K562 (cell line): ENCODE measurements around the gene SSU72.

Source experiments
- CEBPG ChIP-seq, 3 experiments: fragments of 200-800 bp in 1 of 3; sonication (Bioruptor generic) in 1 of 3; sonication (generic) in 1 of 3; formaldehyde crosslinking in 1 of 3; IDR thresholded peaks in 2 of 3; conservative IDR thresholded peaks in 1 of 3; 2 replicates each; pipeline versions ENCODE4 v1.6.1 to v1.8.0; 2016 to 2022; ENCODE audit warnings: missing compliant biosample characterization in 2 of 3, missing genetic modification characterization in 2 of 3, mild to moderate bottlenecking in 1 of 3, missing genetic modification reagents in 1 of 3
- HDAC6 ChIP-seq: IDR thresholded peaks from 2 replicates; pipeline ENCODE4 v1.6.1; 2012; ENCODE audit warnings: low read depth, mild to moderate bottlenecking, control low read depth, inconsistent platforms, low read length, moderate library complexity
- KDM5B ChIP-seq: fragments of 200-600 bp; sonication (generic); IDR thresholded peaks from 2 replicates; pipeline ENCODE4 v1.6.1; 2012; ENCODE audit warnings: low read depth, mild to moderate bottlenecking, moderate library complexity, low read length, control low read depth, inconsistent platforms; ENCODE audit not compliant: insufficient replicate concordance
- NCOA4 ChIP-seq: fragments of 450-650 bp; IDR thresholded peaks from 2 replicates; pipeline ENCODE4 v1.6.1; 2018; ENCODE audit warnings: mild to moderate bottlenecking; ENCODE audit not compliant: partially characterized antibody
- TF ChIP-seq, protein P1 (sequence below): IDR thresholded peaks from 3 replicates; pipeline ENCODE4 v1.6.1; 2011; ENCODE audit warnings: borderline replicate concordance, mild to moderate bottlenecking, moderate library complexity; ENCODE audit not compliant: insufficient read length; ENCODE audit errors: extremely low read depth
- TF ChIP-seq, protein P2 (sequence below), 3 experiments: fragments of 200-800 bp in 1 of 3; fragments of 250-450 bp in 1 of 3; fragments of 450-650 bp in 1 of 3; sonication (Bioruptor Pico) in 1 of 3; sonication (Bioruptor generic) in 1 of 3; formaldehyde crosslinking in 1 of 3; IDR thresholded peaks; 2 replicates each; pipeline versions ENCODE4 v1.6.1 to v1.8.0; 2016 to 2022; ENCODE audit warnings: mild to moderate bottlenecking in 2 of 3, missing genetic modification characterization in 2 of 3, missing compliant biosample characterization in 1 of 3, moderate library complexity in 1 of 3

DNA sequence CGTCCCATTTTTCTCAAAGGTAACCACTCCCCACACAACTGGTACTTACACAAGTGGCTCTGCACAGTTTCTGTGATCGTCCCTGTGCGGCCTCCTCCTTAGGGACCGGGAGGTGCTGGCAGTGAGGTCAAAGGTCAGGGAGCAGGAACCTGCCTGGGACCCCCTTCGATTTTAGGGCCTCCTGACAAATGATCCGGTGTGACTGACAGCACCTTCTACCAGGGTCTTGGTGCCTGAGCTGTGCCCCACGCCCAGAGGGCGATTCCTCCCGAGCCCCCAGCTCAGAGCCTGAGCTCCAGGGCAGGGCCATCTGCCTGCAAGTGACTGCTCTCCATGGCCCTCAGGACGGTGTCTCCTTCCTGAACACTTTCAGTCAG lies 22.4 kb downstream of the SSU72 start:
- TF ChIP-seq KDM5B (no peak), CEBPG (CRISPR knock-in tag; IDR thresholded peaks at IDR 0.05) (no peak), CEBPG (tag; conservative IDR thresholded peaks at IDR 0.05 in 1 of 2, IDR thresholded peaks at IDR 0.05 in 1 of 2) (no peak), HDAC6 (no peak), NCOA4 (no peak)
- TF ChIP-seq, protein P1, sequence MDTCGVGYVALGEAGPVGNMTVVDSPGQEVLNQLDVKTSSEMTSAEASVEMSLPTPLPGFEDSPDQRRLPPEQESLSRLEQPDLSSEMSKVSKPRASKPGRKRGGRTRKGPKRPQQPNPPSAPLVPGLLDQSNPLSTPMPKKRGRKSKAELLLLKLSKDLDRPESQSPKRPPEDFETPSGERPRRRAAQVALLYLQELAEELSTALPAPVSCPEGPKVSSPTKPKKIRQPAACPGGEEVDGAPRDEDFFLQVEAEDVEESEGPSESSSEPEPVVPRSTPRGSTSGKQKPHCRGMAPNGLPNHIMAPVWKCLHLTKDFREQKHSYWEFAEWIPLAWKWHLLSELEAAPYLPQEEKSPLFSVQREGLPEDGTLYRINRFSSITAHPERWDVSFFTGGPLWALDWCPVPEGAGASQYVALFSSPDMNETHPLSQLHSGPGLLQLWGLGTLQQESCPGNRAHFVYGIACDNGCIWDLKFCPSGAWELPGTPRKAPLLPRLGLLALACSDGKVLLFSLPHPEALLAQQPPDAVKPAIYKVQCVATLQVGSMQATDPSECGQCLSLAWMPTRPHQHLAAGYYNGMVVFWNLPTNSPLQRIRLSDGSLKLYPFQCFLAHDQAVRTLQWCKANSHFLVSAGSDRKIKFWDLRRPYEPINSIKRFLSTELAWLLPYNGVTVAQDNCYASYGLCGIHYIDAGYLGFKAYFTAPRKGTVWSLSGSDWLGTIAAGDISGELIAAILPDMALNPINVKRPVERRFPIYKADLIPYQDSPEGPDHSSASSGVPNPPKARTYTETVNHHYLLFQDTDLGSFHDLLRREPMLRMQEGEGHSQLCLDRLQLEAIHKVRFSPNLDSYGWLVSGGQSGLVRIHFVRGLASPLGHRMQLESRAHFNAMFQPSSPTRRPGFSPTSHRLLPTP = no peak
- TF ChIP-seq, protein P2, sequence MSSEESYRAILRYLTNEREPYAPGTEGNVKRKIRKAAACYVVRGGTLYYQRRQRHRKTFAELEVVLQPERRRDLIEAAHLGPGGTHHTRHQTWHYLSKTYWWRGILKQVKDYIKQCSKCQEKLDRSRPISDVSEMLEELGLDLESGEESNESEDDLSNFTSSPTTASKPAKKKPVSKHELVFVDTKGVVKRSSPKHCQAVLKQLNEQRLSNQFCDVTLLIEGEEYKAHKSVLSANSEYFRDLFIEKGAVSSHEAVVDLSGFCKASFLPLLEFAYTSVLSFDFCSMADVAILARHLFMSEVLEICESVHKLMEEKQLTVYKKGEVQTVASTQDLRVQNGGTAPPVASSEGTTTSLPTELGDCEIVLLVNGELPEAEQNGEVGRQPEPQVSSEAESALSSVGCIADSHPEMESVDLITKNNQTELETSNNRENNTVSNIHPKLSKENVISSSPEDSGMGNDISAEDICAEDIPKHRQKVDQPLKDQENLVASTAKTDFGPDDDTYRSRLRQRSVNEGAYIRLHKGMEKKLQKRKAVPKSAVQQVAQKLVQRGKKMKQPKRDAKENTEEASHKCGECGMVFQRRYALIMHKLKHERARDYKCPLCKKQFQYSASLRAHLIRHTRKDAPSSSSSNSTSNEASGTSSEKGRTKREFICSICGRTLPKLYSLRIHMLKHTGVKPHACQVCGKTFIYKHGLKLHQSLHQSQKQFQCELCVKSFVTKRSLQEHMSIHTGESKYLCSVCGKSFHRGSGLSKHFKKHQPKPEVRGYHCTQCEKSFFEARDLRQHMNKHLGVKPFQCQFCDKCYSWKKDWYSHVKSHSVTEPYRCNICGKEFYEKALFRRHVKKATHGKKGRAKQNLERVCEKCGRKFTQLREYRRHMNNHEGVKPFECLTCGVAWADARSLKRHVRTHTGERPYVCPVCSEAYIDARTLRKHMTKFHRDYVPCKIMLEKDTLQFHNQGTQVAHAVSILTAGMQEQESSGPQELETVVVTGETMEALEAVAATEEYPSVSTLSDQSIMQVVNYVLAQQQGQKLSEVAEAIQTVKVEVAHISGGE (CRISPR knock-in tag; IDR thresholded peaks at IDR 0.05) = no peak
